ENCODE results near the gene ZNF831. TPM values are rescaled to one million over a fixed set of nuclear protein-coding genes. Genes with fewer than 3 reads are reported as not detected.

The ZNF831 gene
- polyA plus RNA-seq, 1 of the 3 experiments (the other 2 are of a cell fraction) = not detected

DNA sequence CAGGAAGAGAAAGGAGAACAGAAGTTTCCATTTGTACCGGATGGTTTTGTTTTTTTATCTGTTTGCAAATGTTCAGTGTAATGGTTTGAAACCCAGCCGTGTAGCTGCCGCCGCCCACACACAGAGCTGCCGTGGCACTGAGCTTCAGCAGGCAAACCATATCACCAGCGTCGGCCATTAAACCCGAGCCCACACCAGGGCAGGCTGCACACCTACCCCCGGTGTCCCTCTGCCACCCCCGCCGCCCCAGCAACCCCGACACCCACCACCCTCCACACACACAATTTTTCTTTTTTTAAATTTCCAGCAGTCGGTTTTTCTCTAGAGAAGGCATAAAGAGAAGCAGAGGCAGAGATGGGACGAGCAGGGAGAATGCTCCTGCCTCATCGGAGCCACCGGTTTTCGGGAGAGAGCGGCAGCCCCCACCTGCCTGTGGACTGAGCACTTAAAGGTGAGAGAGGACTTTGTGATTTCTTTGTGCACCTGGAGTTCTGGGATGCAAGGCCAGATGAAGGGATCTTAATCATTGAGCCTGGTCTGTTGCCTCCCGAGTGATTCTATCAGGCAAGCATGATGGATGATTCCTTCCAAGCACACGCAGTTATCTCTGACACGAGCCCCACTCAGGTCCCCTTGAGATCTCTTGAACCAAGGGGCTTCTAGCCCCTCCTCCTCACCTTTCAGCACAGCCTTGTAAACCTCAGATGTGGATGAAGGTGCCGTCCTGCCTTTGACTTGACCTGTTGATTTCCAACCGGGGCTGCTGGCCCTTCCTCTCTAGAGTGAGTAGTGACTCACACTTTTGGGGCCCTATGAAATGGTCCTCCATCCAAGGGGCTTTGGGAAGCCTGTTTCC is 17.5 kb upstream of the ZNF831 start:
- ChIA-PET POLR2A (no interaction called here), CTCF (interaction anchor here (0.7 to 1.5 kb wide), 9 partner anchors 10 to 1861 kb away, joined by 3 to 6 read pairs (median 3); no protein-coding TSS in a partner anchor)
- Histone ChIP-seq H3K4me3 (ENCODE audit: low read depth in 2 of 2, low read length in 1 of 2) (no peak overlapping the region), H3K4me1 (ENCODE audit: control insufficient read depth in 1 of 2, insufficient read depth in 2 of 2, low read depth in 1 of 2, low read length in 1 of 2) (peaks cover 0 to 14% of the 10 kb centered on the region in 2 experiments; a peak in 2 of 4 replicates), H3K27me3 (ENCODE audit: insufficient read depth) (no peaks in the 10 kb centered on the region), H3K79me2 (ENCODE audit: insufficient read depth) (no peaks in the 10 kb centered on the region), H3K4me2 (no peak overlapping the region), H3K9me2 (no peaks in the 10 kb centered on the region), H2AFZ (ENCODE audit: low read depth) (no peak overlapping the region), H3K27ac (ENCODE audit: low read depth in 2 of 2, low read length in 1 of 2) (peak overlapping the region in 1 of 2 experiments; percentile 71; a peak in 1 of 4 replicates), H4K20me1 (ENCODE audit: insufficient read depth) (no peaks in the 10 kb centered on the region), H3K9me3 (no peaks in the 10 kb centered on the region), H3K9ac (no peak overlapping the region), H3K36me3 (replicated peaks in 1 of 2; ENCODE audit: control insufficient read depth in 1 of 2, insufficient read depth in 2 of 2, low read length in 1 of 2) (no peaks in the 10 kb centered on the region), H3F3A (replicated peaks; ENCODE audit: insufficient read depth) (no peaks in the 10 kb centered on the region)
- 53% methylated on average over 22 of the region's 23 CpGs for WGBS (ENCODE audit: low lambda C conversion rate)
- no peak for TF ChIP-seq FOXJ3 (CRISPR knock-in tag; IDR thresholded peaks at IDR 0.05)
- no peak for DNase-seq

DNA sequence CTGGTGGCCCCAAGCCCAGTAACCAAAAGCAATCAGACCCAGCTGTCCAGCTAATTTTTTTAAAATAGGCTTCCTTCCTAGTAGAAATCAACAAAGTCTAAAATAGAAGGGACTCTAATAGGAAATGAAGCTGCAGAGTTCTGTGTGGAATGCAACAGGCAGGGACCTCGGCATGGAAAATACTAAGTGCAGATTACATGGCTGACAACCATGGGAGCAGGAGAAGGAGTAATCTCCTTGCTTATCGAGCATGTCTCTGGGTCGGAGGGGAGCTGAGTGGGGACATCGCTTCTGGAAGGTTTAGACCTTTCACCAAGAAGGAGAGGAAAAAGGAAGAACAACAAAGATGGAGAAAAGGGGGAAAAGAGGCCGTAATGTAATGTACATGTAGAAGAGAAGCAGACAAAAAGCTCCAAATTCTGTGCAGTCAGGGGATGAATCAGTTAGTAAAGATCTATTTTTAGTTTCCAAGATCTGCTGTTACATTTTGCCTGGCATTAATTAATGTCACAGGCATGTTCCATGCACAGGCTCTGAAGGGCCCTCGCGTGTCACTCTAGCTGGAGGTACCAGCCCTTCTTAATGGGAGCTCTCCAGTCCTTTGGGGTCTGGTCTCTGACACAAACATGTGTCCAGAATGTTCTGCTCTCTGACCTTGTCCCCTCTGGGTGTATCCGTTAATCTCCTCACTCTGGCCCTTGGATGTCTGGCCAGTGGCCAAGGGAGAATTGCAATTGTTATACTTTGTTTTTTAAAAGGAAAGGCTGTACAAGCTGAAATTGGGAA is 16.6 kb upstream of the ZNF831 start:
- POLR2A ChIA-PET = interaction anchor here (1.1 kb wide), 1 partner anchor 76 kb away, joined by 3 read pairs; no protein-coding TSS in a partner anchor
- H3K9ac ChIP-seq = no peak overlapping the region
- H3K36me3 ChIP-seq (replicated peaks in 1 of 2; ENCODE audit: control insufficient read depth in 1 of 2, insufficient read depth in 2 of 2, low read length in 1 of 2) = no peaks in the 10 kb centered on the region
- no peak overlapping the region for H3K4me3 ChIP-seq (ENCODE audit: low read depth in 2 of 2, low read length in 1 of 2)
- CTCF ChIA-PET = interaction anchor here (0.7 to 1.5 kb wide), 7 partner anchors 11 to 1862 kb away, joined by 3 to 6 read pairs (median 3); no protein-coding TSS in a partner anchor
- no peaks in the 10 kb centered on the region for H3K79me2 ChIP-seq (ENCODE audit: insufficient read depth)
- H2AFZ ChIP-seq (ENCODE audit: low read depth) = no peak overlapping the region
- no peaks in the 10 kb centered on the region for H3K9me3 ChIP-seq
- H3K9me2 ChIP-seq = no peaks in the 10 kb centered on the region
- peaks cover 0 to 14% of the 10 kb centered on the region in 2 experiments; a peak in 2 of 4 replicates for H3K4me1 ChIP-seq (ENCODE audit: control insufficient read depth in 1 of 2, insufficient read depth in 2 of 2, low read depth in 1 of 2, low read length in 1 of 2)
- peak; percentile 79 for DNase-seq
- peak overlapping the region in 1 of 2 experiments; percentile 71; a peak in 2 of 4 replicates for H3K27ac ChIP-seq (ENCODE audit: low read depth in 2 of 2, low read length in 1 of 2)
- WGBS (ENCODE audit: low lambda C conversion rate) = 21% methylated on average over 8 of the region's 8 CpGs
- no peaks in the 10 kb centered on the region for H3K27me3 ChIP-seq (ENCODE audit: insufficient read depth)
- H3F3A ChIP-seq (replicated peaks; ENCODE audit: insufficient read depth) = no peaks in the 10 kb centered on the region
- no peak for TF ChIP-seq TEAD4 (IDR thresholded peaks at IDR 0.05; ENCODE audit: borderline replicate concordance, insufficient read depth)
- no peak for TF ChIP-seq MEF2A (IDR thresholded peaks at IDR 0.05; ENCODE audit: borderline replicate concordance, low read depth)
- TF ChIP-seq, protein P1, sequence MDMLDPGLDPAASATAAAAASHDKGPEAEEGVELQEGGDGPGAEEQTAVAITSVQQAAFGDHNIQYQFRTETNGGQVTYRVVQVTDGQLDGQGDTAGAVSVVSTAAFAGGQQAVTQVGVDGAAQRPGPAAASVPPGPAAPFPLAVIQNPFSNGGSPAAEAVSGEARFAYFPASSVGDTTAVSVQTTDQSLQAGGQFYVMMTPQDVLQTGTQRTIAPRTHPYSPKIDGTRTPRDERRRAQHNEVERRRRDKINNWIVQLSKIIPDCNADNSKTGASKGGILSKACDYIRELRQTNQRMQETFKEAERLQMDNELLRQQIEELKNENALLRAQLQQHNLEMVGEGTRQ (IDR thresholded peaks at IDR 0.05; ENCODE audit: borderline replicate concordance, low read depth, low read length) = no peak
- peak; percentile 15; the same call in 1 of the 2 replicates for TF ChIP-seq GATA2 (CRISPR knock-in tag; IDR thresholded peaks at IDR 0.05)
- TF ChIP-seq EZH2phosphoT487 (IDR thresholded peaks at IDR 0.05; ENCODE audit: borderline replicate concordance, low read depth) = no peak
- TF ChIP-seq MXI1 (IDR thresholded peaks at IDR 0.05; ENCODE audit: low read depth, low read length) = peak; percentile 61; the same call in 1 of the 2 replicates
- peak; percentile 17; the same call in 1 of the 2 replicates for TF ChIP-seq RAD21 (IDR thresholded peaks at IDR 0.05; ENCODE audit: low read length)
- no peak for TF ChIP-seq SMC3 (IDR thresholded peaks at IDR 0.05; ENCODE audit: low read depth, low read length)
- H3K4me2 ChIP-seq = 0 out of 2 replicates have a peak overlapping the region, but pooled peaks have one; percentile 11
- no peaks in the 10 kb centered on the region for H4K20me1 ChIP-seq (ENCODE audit: insufficient read depth)
